Measurements from ENCODE around the gene GREM2. TPM values are rescaled to one million over a fixed set of nuclear protein-coding genes. Genes with fewer than 3 reads are reported as not detected.

GREM2 gene
- total RNA-seq, 4 donors from 2014 or later: 0.83 to 3.1 (median 2.8) TPM

DNA sequence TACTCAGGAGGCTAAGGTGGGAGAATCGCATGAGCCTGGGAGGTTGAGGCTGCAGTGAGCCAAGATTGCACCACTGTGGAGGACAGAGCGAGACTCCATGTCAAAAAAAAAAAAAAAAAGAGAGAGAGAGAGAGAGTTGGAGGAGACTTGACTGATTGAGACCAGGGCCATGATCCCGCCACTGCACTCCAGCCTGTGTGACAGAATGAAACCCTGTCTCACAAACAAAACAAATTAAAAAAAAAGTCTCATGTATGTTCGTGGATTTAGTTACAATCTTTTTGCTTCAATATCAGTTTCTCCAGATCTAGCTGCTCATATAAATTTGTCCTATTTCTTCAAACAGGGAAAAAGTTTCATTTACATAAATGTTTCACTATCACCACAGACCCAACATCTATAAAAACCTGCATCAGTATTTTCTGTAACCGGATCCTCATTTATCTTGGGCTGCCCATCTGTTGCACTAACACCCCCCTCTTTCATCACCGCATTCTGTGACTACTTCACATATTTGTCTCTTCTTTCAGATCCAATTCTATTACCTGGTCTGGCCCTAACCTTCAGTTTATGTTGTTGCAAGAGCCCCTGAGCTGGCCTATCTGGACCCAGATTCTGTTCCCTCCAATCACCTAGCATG, 127.0 kb downstream of the GREM2 start:
- no peak for DNase-seq (ENCODE audit: extremely low spot score)
- no peak overlapping the region for H3K4me3 ChIP-seq
- no peaks in the 10 kb centered on the region for H3K27me3 ChIP-seq
- no peak overlapping the region for H3K27ac ChIP-seq (replicated peaks in 1 of 4)
- intact Hi-C loops (cut with DNase I): no loop called here
- no peaks in the 10 kb centered on the region for H3K36me3 ChIP-seq
- no peaks in the 10 kb centered on the region for H3K4me1 ChIP-seq
- 85% methylated on average over 6 of the region's 6 CpGs for WGBS
- TF ChIP-seq, protein P1, sequence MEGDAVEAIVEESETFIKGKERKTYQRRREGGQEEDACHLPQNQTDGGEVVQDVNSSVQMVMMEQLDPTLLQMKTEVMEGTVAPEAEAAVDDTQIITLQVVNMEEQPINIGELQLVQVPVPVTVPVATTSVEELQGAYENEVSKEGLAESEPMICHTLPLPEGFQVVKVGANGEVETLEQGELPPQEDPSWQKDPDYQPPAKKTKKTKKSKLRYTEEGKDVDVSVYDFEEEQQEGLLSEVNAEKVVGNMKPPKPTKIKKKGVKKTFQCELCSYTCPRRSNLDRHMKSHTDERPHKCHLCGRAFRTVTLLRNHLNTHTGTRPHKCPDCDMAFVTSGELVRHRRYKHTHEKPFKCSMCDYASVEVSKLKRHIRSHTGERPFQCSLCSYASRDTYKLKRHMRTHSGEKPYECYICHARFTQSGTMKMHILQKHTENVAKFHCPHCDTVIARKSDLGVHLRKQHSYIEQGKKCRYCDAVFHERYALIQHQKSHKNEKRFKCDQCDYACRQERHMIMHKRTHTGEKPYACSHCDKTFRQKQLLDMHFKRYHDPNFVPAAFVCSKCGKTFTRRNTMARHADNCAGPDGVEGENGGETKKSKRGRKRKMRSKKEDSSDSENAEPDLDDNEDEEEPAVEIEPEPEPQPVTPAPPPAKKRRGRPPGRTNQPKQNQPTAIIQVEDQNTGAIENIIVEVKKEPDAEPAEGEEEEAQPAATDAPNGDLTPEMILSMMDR (IDR thresholded peaks at IDR 0.05): no peak
- no peak for TF ChIP-seq POLR2A (IDR thresholded peaks at IDR 0.05; ENCODE audit: low read depth)
- no peak for TF ChIP-seq POLR2AphosphoS5 (IDR thresholded peaks at IDR 0.05)
- no peak for TF ChIP-seq EP300 (IDR thresholded peaks at IDR 0.05)
- H3K9me3 ChIP-seq: no peaks in the 10 kb centered on the region

DNA sequence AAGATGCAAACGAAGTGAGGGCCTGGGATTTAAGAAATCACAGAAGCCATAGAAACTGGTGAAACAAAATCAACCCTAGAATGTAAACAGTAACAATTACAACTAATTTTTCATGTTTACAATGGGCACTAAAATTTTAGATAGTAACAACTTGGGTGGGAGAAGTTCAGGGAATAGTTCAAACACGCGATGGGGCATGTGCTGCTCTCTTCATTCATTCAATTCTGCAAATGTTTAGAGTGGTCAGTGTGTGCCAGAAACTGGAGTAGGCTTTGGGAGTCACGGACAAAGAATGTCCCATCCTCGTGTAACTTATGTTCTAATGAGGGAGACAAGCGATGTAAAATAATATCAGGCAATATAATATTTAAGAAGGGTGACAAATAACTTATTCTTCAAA, 133.4 kb downstream of the GREM2 start:
- Histone ChIP-seq H3K4me1 (no peaks in the 10 kb centered on the region), H3K4me3 (no peak overlapping the region), H3K27me3 (no peaks in the 10 kb centered on the region), H3K27ac (replicated peaks in 1 of 4) (no peak overlapping the region), H3K36me3 (no peaks in the 10 kb centered on the region), H3K9me3 (no peaks in the 10 kb centered on the region)
- intact Hi-C loops (cut with DNase I): no loop called here
- WGBS: 90% methylated on average over 6 of the region's 6 CpGs
- no peak for DNase-seq (ENCODE audit: extremely low spot score)
- TF ChIP-seq POLR2AphosphoS5 (IDR thresholded peaks at IDR 0.05) (no peak), EP300 (IDR thresholded peaks at IDR 0.05) (no peak), POLR2A (IDR thresholded peaks at IDR 0.05; ENCODE audit: low read depth) (no peak)
- TF ChIP-seq, protein P1 (IDR thresholded peaks at IDR 0.05): no peak

DNA sequence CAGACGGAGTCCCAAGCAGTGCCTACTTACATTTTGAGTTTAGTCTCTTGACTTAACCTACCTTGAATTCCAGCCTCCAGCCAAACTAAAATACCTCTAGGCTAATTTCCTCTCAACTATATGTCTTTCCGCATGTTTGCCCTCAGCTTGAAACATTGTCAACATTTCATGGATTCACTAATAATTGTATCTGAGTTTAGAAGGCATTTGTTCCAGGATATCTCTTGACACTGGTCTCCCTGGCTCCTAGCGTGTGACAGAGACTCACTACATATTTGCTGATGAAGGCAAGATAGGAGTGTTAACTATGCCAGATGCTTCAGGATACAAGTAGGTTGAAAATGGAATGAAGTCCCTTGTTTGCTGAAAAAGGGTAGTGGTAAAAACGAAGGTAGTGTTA, 136.1 kb downstream of the GREM2 start:
- TF ChIP-seq, protein P1 (IDR thresholded peaks at IDR 0.05): no peak
- TF ChIP-seq POLR2AphosphoS5 (IDR thresholded peaks at IDR 0.05) (no peak), POLR2A (IDR thresholded peaks at IDR 0.05; ENCODE audit: low read depth) (no peak), EP300 (IDR thresholded peaks at IDR 0.05) (no peak)
- intact Hi-C loops (cut with DNase I): no loop called here
- no peaks in the 10 kb centered on the region for H3K4me1 ChIP-seq
- no peak for DNase-seq (ENCODE audit: extremely low spot score)
- 82% methylated on average over 4 of the region's 4 CpGs for WGBS
- H3K27me3 ChIP-seq: no peaks in the 10 kb centered on the region
- no peaks in the 10 kb centered on the region for H3K9me3 ChIP-seq
- no peaks in the 10 kb centered on the region for H3K36me3 ChIP-seq
- no peak overlapping the region for H3K4me3 ChIP-seq
- no peak overlapping the region for H3K27ac ChIP-seq (replicated peaks in 1 of 4)

DNA sequence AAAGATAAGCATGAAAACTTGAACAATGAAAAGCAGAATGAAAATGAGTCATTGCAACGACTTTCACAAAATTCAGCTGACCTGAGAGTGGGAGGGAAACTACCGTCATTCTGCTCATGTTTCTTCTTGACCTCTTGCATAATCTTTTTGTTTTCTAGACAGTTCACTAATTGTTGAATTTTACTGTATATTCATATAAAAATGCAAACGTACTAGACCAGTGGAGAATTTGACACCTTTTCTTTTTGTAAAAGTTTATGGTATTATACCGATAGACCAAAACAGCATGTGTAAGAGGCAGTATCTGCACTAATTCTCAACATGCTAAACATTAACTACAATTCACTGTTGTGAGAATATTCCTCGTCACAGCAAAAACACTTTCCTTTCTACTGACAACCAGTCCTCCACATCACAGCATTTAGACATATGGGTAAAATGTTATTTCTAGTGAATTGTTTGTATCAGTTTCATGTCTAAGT, 137.8 kb downstream of the GREM2 start:
- Histone ChIP-seq H3K36me3 (no peaks in the 10 kb centered on the region), H3K9me3 (no peaks in the 10 kb centered on the region), H3K4me1 (no peaks in the 10 kb centered on the region), H3K27ac (replicated peaks in 1 of 4) (no peak overlapping the region), H3K27me3 (no peaks in the 10 kb centered on the region), H3K4me3 (no peak overlapping the region)
- TF ChIP-seq POLR2AphosphoS5 (IDR thresholded peaks at IDR 0.05) (no peak), EP300 (IDR thresholded peaks at IDR 0.05) (no peak)
- TF ChIP-seq, protein P1 (IDR thresholded peaks at IDR 0.05): no peak
- DNase-seq (ENCODE audit: extremely low spot score): no peak
- 78% methylated on average over 5 of the region's 5 CpGs for WGBS
- intact Hi-C loops (cut with DNase I): no loop called here

DNA sequence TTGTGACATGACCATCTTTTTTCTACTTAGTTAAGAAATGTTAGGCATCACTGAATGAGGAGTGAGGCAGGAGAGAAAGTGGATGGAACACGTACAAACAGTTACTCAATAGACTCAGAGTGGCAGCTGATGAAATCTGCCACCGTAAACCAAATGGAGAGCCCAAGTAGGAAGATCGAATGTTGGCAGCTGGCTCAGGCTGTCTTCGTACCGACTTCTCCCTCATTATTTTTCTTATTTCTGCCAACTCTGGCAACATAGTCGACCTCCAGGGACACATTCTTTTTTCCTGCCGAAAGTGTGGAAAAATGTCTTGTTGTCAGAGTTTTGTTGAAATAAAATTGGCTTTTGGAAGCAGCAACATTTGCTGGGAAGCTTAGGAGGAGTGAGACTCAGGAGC, 143.3 kb downstream of the GREM2 start:
- Histone ChIP-seq H3K9me3 (no peaks in the 10 kb centered on the region), H3K27ac (replicated peaks in 1 of 4) (no peak overlapping the region), H3K27me3 (no peaks in the 10 kb centered on the region), H3K36me3 (no peaks in the 10 kb centered on the region), H3K4me3 (no peak overlapping the region), H3K4me1 (peaks cover 0 to 5% (median 0%) of the 10 kb centered on the region in 4 donors)
- no peak for DNase-seq (ENCODE audit: extremely low spot score)
- TF ChIP-seq, protein P1 (IDR thresholded peaks at IDR 0.05): no peak
- TF ChIP-seq EP300 (IDR thresholded peaks at IDR 0.05) (no peak), POLR2AphosphoS5 (IDR thresholded peaks at IDR 0.05) (no peak), POLR2A (IDR thresholded peaks at IDR 0.05; ENCODE audit: low read depth) (no peak)
- WGBS: 73% methylated on average over 7 of the region's 7 CpGs
- intact Hi-C loops (cut with DNase I): no loop called here

Measured in esophagus muscularis mucosa (tissue), 4 donors.